HepG2 (cell line): Measurements from ENCODE around the gene MACROH2A1. TPM values are rescaled to one million over a fixed set of nuclear protein-coding genes. Genes with fewer than 3 reads are reported as not detected.
A peak's percentile ranks its signal among the peaks of the same experiment; 100 is the strongest.

Experiments used
- ATAC-seq: fragments of 200-7000 bp; cut with Tn5 transposase; 3 replicates; pipeline ENCODE4 v1.9.1; 2020; ENCODE audit warnings: mild to moderate bottlenecking, moderate library complexity
- BruUV-seq: library from RNA; stranded (reverse); fragments of 400-500 nt; replicated peaks from 2 replicates; lab custom pipeline; 2021; lab: Mats Ljungman, UMichigan
- CTCF ChIA-PET: fragments of 300-600 bp; formaldehyde crosslinking; extraction: SDS; loops from one replicate; lab custom pipeline; 2021; ENCODE audit warnings: low total read pairs, inconsistent platforms, low intra/inter-chr PET ratio; lab: Yijun Ruan, JAX
- POLR2A ChIA-PET: fragments of 350-600 bp; sonication (Branson Sonifier 250); formaldehyde crosslinking; loops from one replicate; lab custom pipeline; 2020; ENCODE audit warnings: antibody characterized with exemption, inconsistent platforms; lab: Yijun Ruan, JAX
- DNase-seq: peaks from one replicate; pipeline ENCODE4 v3.0.0-alpha.2; 2015; ENCODE audit warnings: low spot score
- FAIRE-seq: peaks from 3 replicates; lab custom pipeline; 2011; peaks lifted over from hg19 to GRCh38; lab: Jason Lieb, UNC
- H2AFZ ChIP-seq: one replicate; pipeline ENCODE4 v1.6.1; 2011; ENCODE audit warnings: low read length, inconsistent platforms
- H3K27ac ChIP-seq: fragments of 300-600 bp; 3 replicates; pipeline ENCODE4 v1.8.0; 2011; ENCODE audit warnings: mixed run types, mild to moderate bottlenecking, mixed read lengths, low read length, inconsistent platforms; ENCODE audit not compliant: insufficient read depth; ENCODE audit errors: extremely low read length
- H3K27me3 ChIP-seq, 2 experiments: fragments of 200-600 bp in 1 of 2; 2 replicates in 1 of 2; 3 replicates in 1 of 2; pipeline versions ENCODE4 v1.6.0 to v1.8.0; 2011; ENCODE audit warnings: low read length in 2 of 2, mild to moderate bottlenecking in 2 of 2, moderate library complexity in 2 of 2, inconsistent platforms in 1 of 2; ENCODE audit not compliant: insufficient read depth in 2 of 2, control insufficient read depth in 1 of 2
- H3K36me3 ChIP-seq, 2 experiments: fragments of 200-600 bp in 1 of 2; replicated peaks in 1 of 2; 2 replicates in 1 of 2; 3 replicates in 1 of 2; pipeline versions ENCODE4 v1.5.1 to v1.8.0; 2011; ENCODE audit warnings: low read length in 2 of 2, inconsistent platforms in 1 of 2; ENCODE audit not compliant: insufficient read depth in 2 of 2, control insufficient read depth in 1 of 2
- H3K4me1 ChIP-seq: 2 replicates; pipeline ENCODE4 v1.5.1; 2012; ENCODE audit warnings: low read length, inconsistent platforms; ENCODE audit not compliant: insufficient read depth
- H3K4me2 ChIP-seq: 2 replicates; pipeline ENCODE4 v1.6.0; 2011; ENCODE audit warnings: low read depth, low read length, inconsistent platforms
- H3K4me3 ChIP-seq, 3 experiments: fragments of 200-600 bp in 1 of 3; sonication (generic), shearing (Covaris generic) in 1 of 3; replicated peaks in 1 of 3; 2 replicates each; pipeline ENCODE4 v1.5.1; 2011 to 2016; ENCODE audit warnings: low read length in 3 of 3, inconsistent platforms in 2 of 3, low read depth in 2 of 3, mild to moderate bottlenecking in 2 of 3, control low read depth in 1 of 3, mixed read lengths in 1 of 3; ENCODE audit not compliant: insufficient read depth in 1 of 3
- H3K79me2 ChIP-seq: one replicate; pipeline ENCODE4 v1.6.1; 2011; ENCODE audit warnings: low read length, inconsistent platforms; ENCODE audit not compliant: insufficient read depth
- H3K9ac ChIP-seq: 2 replicates; pipeline ENCODE4 v1.6.0; 2011; ENCODE audit warnings: mild to moderate bottlenecking, low read depth, low read length, inconsistent platforms; ENCODE audit not compliant: insufficient read depth
- H3K9me3 ChIP-seq: 2 replicates; pipeline ENCODE4 v1.5.1; 2012; ENCODE audit warnings: mild to moderate bottlenecking, low read length
- H4K20me1 ChIP-seq: 2 replicates; pipeline ENCODE4 v1.6.0; 2011; ENCODE audit warnings: inconsistent platforms, mild to moderate bottlenecking, low read length, moderate library complexity; ENCODE audit not compliant: insufficient read depth
- ARHGAP35 ChIP-seq: sonication (generic); formaldehyde crosslinking; IDR thresholded peaks from 2 replicates; pipeline ENCODE4 v1.9.0; 2022; ENCODE audit warnings: mild to moderate bottlenecking, inconsistent platforms, moderate library complexity, missing genetic modification reagents, borderline replicate concordance
- ARID2 ChIP-seq: sonication (generic); formaldehyde crosslinking; IDR thresholded peaks from 2 replicates; pipeline ENCODE4 v1.8.1; 2022; ENCODE audit warnings: mild to moderate bottlenecking, missing genetic modification reagents, borderline replicate concordance
- CCAR2 ChIP-seq: fragments of 200-400 bp; formaldehyde crosslinking; optimal IDR thresholded peaks from 2 replicates; pipeline ENCODE3; 2018; ENCODE audit warnings: low read depth, mild to moderate bottlenecking, low read length, moderate library complexity
- EED ChIP-seq: sonication (generic); formaldehyde crosslinking; IDR thresholded peaks from 2 replicates; pipeline ENCODE4 v1.5.0; 2020; ENCODE audit warnings: mild to moderate bottlenecking, missing genetic modification reagents
- HIVEP1 ChIP-seq: sonication (generic); formaldehyde crosslinking; IDR thresholded peaks from 2 replicates; pipeline ENCODE4 v1.4.0; 2020; ENCODE audit warnings: mild to moderate bottlenecking, missing genetic modification reagents
- HOXA3 ChIP-seq: sonication (generic); formaldehyde crosslinking; IDR thresholded peaks from 2 replicates; pipeline ENCODE4 v1.5.0; 2020; ENCODE audit warnings: missing genetic modification reagents
- HOXA7 ChIP-seq: sonication (generic); formaldehyde crosslinking; IDR thresholded peaks from 2 replicates; pipeline ENCODE4 v1.8.1; 2022; ENCODE audit warnings: mild to moderate bottlenecking, missing genetic modification reagents, moderate library complexity
- MEIS2 ChIP-seq: sonication (generic); formaldehyde crosslinking; IDR thresholded peaks from 2 replicates; pipeline ENCODE4 v1.9.0; 2021; ENCODE audit warnings: mild to moderate bottlenecking, missing genetic modification reagents
- SIX4 ChIP-seq: sonication (generic); formaldehyde crosslinking; IDR thresholded peaks from 2 replicates; pipeline ENCODE4 v1.4.0; 2020; ENCODE audit warnings: missing genetic modification reagents
- ZNF292 ChIP-seq: sonication (generic); formaldehyde crosslinking; IDR thresholded peaks from 2 replicates; pipeline ENCODE4 v1.8.1; 2022; ENCODE audit warnings: mild to moderate bottlenecking, low read depth, missing genetic modification reagents, borderline replicate concordance
- ZNF432 ChIP-seq: sonication (generic); formaldehyde crosslinking; IDR thresholded peaks from 2 replicates; pipeline ENCODE4 v1.5.0; 2020; ENCODE audit warnings: missing genetic modification reagents, mild to moderate bottlenecking, borderline replicate concordance
- ZNF7 ChIP-seq: IDR thresholded peaks from 2 replicates; pipeline ENCODE4 v1.6.1; 2016; ENCODE audit warnings: missing biosample characterization, missing genetic modification reagents
- WGBS: methylation state at CpG from one replicate; pipeline ENCODE4 v1.1.6; 2017; ENCODE audit warnings: low lambda C conversion rate; 5-methylcytosine and 5-hydroxymethylcytosine counted together
- in situ Hi-C: cut with HindIII; loops from 2 replicates; pipeline ENCODE4 v1.10.0; 2017; ENCODE audit warnings: low pct_unique_long_range_greater_than_20kb; ENCODE audit not compliant: extremely low pct_ligation_motif_present
- intact Hi-C: fragments of 100-400 bp; cut with micrococcal nuclease; formaldehyde crosslinking; loops from one replicate; pipeline ENCODE4 v1.10.0; 2022; ENCODE audit not compliant: unreplicated experiment
- polyA plus RNA-seq, 8 experiments: library from polyadenylated mRNA; depleted of rRNA in 3 of 8; stranded (reverse) in 7 of 8; unstranded in 1 of 8; fragments of >200 nt; fragmentation: Illumina TruSeq in 4 of 8; extraction: Trizol in 4 of 8; gene quantifications; 2 replicates each; pipeline versions ENCODE4 v1.2.1 to v1.2.3, GENCODE V29; 2011 to 2016; ENCODE audit warnings: low read depth in 4 of 8, missing spikeins in 1 of 8, mixed read lengths in 1 of 8; ENCODE audit not compliant: insufficient read depth in 1 of 8
- total RNA-seq, 5 experiments: library from RNA; depleted of rRNA; stranded (reverse); fragments of >200 nt; fragmentation: Illumina TruSeq; extraction: Trizol; gene quantifications; 2 replicates each; pipeline ENCODE4 v1.2.3, GENCODE V29; 2016; ENCODE audit warnings: low read depth in 1 of 5
- TF ChIP-seq, protein P1 (sequence below): sonication (generic); formaldehyde crosslinking; IDR thresholded peaks from 2 replicates; pipeline ENCODE4 v1.9.0; 2021; ENCODE audit warnings: missing genetic modification reagents, borderline replicate concordance
- TF ChIP-seq, protein P2 (sequence below): sonication (generic); formaldehyde crosslinking; IDR thresholded peaks from 2 replicates; pipeline ENCODE4 v1.4.0; 2020; ENCODE audit warnings: missing genetic modification reagents, mild to moderate bottlenecking, borderline replicate concordance

MACROH2A1 gene
- total and polyA plus RNA-seq, 2 of the 13 experiments (the other 11 are each of a cell fraction or from before 2014, with no cell fraction given): 69.1 to 158 TPM

DNA sequence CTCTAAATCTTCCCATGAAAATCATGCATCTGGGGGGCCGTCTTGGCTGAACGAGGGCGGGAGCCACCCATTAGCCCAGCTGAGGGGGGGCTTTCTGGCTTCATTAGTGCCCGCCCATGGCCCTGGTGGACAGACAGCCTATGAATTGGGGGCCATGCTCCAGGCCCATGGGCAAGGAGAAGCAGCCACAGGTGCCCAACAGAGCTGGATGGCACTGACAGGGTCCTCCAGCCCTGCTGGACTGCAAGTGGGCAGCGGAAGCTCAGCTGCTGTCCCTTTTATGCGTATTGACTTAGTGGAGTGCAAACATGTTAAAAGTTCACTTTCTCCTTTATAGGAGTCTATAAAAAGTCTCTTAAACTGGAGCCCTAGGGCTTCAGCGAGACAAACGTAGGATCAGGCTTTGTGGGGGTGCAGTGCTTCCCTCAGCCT is 75.3 kb downstream of the MACROH2A1 start (continued):
- TF ChIP-seq CCAR2 (no peak), HOXA7 (CRISPR knock-in tag) (no peak)

DNA sequence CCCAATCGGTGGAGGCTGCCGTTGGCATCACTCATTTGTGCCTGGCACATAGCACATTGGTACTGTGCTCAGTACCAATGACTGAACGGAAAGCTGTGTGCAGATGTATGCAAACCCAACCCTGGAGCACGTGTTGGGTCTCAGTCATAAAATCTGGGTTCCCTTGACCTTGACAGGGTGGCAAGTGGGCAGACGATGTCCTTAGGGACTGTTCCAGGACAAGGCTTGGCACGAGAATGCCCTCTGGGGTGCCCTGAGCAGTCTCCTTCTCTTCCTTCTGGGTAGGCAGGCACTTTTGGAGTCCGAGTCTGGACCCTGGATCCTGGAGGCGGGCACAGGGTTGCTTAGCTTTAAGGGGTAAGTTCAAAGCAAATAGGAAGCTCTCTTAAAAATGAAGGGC is 75.8 kb downstream of the MACROH2A1 start:
- BruUV-seq: no TSS peak
- Histone ChIP-seq H3K36me3 (no peaks in the 10 kb centered on the region), H3K4me3 (no peak overlapping the region), H4K20me1 (no peaks in the 10 kb centered on the region), H3K9ac (no peak overlapping the region), H3K9me3 (no peaks in the 10 kb centered on the region), H3K4me2 (no peak overlapping the region), H3K27ac (no peak overlapping the region), H2AFZ (no peak overlapping the region), H3K27me3 (no peaks in the 10 kb centered on the region), H3K79me2 (no peaks in the 10 kb centered on the region), H3K4me1 (peaks cover 73% of the 10 kb centered on the region)
- in situ Hi-C loops (no loop called here), intact Hi-C loops (loop anchor here (10.0 kb wide), 1 partner anchor 112 kb away; no protein-coding TSS in a partner anchor)
- 84% methylated on average over 5 of the region's 8 CpGs for WGBS
- no peak for DNase-seq
- no peak for ATAC-seq
- no peak for FAIRE-seq
- ChIA-PET CTCF (no interaction called here), POLR2A (interaction anchor here (1.3 kb wide), 1 partner anchor 60 kb away, joined by 5 read pairs; no protein-coding TSS in a partner anchor)
- TF ChIP-seq HOXA3 (CRISPR knock-in tag) (0 out of 2 replicates have a peak, but pooled peaks have one; percentile 1), EED (CRISPR knock-in tag) (no peak)

DNA sequence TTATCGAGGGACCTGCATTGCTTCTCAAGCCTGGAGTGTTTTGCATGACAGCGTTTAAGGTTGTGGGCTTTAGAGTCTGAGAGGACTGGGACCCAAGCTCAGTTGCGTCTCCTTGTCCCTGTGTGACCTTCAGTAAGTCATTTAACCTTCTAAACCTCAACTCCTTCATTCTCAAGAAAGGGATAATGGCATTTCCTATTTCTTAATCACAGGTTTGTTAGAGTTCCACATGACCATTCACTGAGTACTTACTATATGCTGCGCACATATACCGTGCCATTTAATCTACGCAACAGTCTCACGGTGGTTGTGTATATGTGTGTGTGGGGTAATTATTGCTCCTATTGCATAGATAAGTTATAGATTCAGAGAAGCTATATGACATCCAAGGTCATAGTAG is 76.3 kb downstream of the MACROH2A1 start:
- in situ Hi-C loops (no loop called here), intact Hi-C loops (loop anchor here (10.0 kb wide), 1 partner anchor 112 kb away; no protein-coding TSS in a partner anchor)
- Histone ChIP-seq H3K36me3 (no peaks in the 10 kb centered on the region), H3K27me3 (no peaks in the 10 kb centered on the region), H3K27ac (no peak overlapping the region), H3K79me2 (no peaks in the 10 kb centered on the region), H3K4me1 (peaks cover 68% of the 10 kb centered on the region), H2AFZ (no peak overlapping the region), H3K4me3 (no peak overlapping the region), H4K20me1 (no peaks in the 10 kb centered on the region), H3K9me3 (no peaks in the 10 kb centered on the region), H3K4me2 (no peak overlapping the region), H3K9ac (no peak overlapping the region)
- no TSS peak for BruUV-seq
- no peak for FAIRE-seq
- POLR2A ChIA-PET: no interaction called here
- no peak for ATAC-seq
- 96% methylated on average over 7 of the region's 7 CpGs for WGBS
- no peak for DNase-seq
- CTCF ChIA-PET: no interaction called here
- TF ChIP-seq, protein P1, sequence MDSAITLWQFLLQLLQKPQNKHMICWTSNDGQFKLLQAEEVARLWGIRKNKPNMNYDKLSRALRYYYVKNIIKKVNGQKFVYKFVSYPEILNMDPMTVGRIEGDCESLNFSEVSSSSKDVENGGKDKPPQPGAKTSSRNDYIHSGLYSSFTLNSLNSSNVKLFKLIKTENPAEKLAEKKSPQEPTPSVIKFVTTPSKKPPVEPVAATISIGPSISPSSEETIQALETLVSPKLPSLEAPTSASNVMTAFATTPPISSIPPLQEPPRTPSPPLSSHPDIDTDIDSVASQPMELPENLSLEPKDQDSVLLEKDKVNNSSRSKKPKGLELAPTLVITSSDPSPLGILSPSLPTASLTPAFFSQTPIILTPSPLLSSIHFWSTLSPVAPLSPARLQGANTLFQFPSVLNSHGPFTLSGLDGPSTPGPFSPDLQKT: no peak
- no peak for TF ChIP-seq ZNF7
- no peak for TF ChIP-seq ZNF292 (CRISPR knock-in tag)
- TF ChIP-seq HIVEP1 (CRISPR knock-in tag): no peak
- TF ChIP-seq ARHGAP35 (CRISPR knock-in tag): no peak
- TF ChIP-seq, protein P2, sequence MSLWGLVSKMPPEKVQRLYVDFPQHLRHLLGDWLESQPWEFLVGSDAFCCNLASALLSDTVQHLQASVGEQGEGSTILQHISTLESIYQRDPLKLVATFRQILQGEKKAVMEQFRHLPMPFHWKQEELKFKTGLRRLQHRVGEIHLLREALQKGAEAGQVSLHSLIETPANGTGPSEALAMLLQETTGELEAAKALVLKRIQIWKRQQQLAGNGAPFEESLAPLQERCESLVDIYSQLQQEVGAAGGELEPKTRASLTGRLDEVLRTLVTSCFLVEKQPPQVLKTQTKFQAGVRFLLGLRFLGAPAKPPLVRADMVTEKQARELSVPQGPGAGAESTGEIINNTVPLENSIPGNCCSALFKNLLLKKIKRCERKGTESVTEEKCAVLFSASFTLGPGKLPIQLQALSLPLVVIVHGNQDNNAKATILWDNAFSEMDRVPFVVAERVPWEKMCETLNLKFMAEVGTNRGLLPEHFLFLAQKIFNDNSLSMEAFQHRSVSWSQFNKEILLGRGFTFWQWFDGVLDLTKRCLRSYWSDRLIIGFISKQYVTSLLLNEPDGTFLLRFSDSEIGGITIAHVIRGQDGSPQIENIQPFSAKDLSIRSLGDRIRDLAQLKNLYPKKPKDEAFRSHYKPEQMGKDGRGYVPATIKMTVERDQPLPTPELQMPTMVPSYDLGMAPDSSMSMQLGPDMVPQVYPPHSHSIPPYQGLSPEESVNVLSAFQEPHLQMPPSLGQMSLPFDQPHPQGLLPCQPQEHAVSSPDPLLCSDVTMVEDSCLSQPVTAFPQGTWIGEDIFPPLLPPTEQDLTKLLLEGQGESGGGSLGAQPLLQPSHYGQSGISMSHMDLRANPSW (CRISPR knock-in tag): no peak
- TF ChIP-seq ZNF432 (CRISPR knock-in tag): no peak
- no peak for TF ChIP-seq SIX4 (CRISPR knock-in tag)
- TF ChIP-seq MEIS2 (CRISPR knock-in tag): no peak
- no peak for TF ChIP-seq ARID2 (CRISPR knock-in tag)
